CD4-positive, alpha-beta T cell treated with Interleukin-12 subunit alpha and Interleukin-12 subunit beta, for 1 hour (primary cell): ENCODE data around the gene FGD5.

Experiments used
- DNase-seq: peaks from one replicate; pipeline ENCODE4 v3.0.0-alpha.2; 2020

Gene FGD5

DNA sequence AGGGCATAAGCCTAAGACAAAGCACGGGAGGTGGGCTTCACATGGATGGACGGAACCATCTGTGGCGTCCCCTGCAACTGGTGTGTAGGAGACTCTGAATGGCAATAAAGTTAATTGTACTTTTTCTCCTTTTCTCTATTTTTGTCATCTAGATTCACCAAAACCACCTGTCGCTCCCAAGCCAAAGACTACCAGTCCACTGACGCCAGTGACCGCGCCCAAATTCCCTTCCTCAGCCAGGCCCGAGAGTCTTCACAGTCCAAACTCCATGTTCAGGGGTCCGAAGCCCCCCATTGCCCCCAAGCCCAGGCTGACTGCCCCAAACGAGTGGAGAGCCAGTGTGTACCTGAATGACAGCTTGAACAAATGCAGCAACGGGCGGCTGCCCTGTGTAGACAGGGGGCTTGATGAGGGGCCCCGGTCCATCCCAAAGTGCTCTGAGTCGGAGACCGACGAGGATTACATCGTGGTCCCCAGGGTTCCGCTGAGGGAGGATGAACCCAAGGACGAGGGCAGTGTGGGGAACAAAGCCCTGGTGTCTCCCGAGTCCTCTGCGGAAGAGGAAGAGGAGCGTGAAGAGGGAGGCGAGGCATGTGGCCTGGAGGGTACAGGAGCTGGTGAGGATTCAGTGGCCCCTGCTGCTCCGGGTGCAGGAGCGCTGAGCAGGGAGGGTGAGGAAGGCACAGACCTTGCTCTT is at the start of gene FGD5:
Gene FGD5 (plus strand): TSS at position 159 of the 697 bp plus-strand sequence. CDS start 110 bp downstream, at position 269.
- DNase-seq, result no peak

GRCh38 chr3:14769544-14770325 is 49.0 kb upstream of the FGD5 start:
- no peak for DNase-seq

GRCh38 chr3:14770591-14770990 is 48.2 kb upstream of the FGD5 start:
- no peak for DNase-seq

DNA sequence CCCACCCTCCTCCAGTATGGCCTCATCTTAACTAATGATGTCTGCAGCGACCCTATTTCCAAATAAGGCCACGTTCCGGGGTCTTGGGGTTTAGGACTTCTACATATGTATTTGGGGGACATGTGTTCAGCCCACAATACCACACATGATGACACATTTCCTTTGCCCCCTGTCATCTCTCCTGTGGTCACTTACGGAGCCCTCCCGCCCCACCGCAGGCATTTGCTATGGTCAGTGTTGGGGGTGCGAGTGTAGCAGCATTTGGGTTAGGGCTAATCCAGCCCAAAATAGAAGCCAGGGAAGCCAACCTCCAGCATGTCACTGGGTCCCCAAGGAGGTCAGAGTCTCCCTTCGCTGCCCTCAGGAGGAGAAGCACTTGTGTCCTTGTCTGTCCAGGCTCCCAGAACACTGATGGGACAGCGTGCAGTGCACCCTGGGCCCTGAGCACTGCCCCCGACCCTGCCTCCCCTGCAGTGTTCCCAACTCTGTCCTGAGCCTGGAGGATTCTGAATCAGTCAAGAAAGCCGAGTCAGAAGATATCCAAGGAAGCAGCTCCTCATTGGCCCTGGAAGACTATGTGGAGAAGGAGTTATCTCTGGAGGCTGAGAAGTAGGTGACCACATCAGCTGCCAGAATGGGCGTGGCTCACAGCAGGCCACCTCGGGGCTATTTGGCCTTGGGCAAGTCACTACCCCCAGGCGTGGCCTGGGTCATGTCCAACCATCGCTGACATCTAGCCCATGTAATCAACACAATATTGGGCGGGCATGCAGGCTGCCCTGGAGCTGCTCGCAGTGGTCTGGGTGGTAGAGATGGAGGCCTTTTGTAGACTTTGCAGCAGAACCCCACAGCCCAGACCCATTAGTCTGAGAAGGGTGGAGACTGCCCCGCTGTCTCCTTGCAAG is 46.9 kb upstream of the FGD5 start:
- DNase-seq, result no peak

DNA sequence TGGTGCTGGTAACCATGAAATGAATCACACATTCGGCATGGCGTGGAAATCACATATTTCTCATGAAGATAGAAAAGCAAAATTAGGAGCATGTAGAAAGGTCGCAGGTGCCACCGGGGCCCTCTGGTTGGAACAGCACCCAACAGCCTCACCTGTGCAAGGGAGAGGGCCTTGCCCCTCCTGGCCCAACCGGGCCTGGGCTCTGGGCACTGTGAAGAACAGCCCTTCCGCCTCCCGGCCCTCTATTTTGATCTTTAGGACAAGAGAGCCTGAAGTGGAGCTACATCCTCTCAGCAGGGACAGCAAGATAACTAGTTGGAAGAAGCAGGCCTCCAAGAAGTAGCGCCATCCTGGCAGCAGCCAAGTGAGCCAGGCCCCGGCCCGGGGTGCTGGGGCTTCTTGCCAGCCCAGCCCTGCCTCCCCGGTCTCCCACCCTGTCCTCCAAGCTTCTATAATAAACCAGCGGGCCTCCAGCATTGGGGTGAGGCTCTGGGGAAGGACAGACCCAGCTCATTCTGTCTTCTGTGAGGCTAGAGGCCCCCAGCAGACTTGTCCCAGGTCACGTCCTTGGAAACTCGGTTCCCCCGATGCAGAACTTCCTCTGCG is 46.1 kb upstream of the FGD5 start:
- DNase-seq, result no peak

DNA sequence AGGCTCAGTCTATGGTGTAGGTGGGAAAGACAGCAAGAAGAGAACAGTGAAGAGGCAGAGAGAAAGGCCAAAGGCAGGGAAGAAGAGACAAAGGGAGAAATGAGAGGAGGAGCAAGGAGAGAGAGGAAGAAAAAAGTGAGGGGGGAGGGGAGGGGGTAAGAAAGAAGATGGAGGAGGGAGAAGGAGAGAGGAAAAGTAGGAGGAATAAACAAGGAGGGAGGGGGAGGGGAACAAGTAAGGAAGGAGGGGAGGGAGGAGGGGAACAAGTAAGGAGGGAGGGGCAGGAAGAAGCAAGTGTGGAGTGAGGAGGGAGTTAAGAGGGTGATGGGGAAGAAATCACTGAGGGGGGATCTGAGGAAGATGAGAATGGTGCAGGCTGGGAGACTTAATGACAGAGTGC is 45.5 kb upstream of the FGD5 start:
- no peak for DNase-seq

- no peak for DNase-seq
These were observed 45.1 kb upstream of the FGD5 start for GRCh38 chr3:14773691-14774128.

GRCh38 chr3:14774431-14774830 is 44.3 kb upstream of the FGD5 start:
- no peak for DNase-seq

- DNase-seq, result no peak
These were observed 43.8 kb upstream of the FGD5 start for GRCh38 chr3:14775011-14775410.

DNA sequence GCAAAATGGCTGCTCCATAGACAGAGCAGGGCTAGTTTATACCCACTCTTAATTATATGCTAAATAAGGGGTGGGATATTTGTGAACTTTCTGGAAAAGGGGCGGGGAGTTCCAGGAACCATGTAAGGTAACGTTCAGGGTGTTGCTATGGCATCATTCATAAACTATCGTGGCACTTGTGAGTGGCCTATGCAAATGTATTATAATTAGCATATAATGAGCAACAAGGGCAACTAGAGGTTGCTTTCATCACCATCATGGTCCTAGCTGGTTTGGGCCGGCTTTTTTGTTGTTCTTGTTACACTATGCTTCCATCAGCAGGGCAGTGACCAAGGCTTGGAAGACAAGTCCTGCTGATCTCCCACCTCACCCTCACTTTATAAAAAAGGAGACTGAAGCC is 43.2 kb upstream of the FGD5 start:
- no peak for DNase-seq

DNA sequence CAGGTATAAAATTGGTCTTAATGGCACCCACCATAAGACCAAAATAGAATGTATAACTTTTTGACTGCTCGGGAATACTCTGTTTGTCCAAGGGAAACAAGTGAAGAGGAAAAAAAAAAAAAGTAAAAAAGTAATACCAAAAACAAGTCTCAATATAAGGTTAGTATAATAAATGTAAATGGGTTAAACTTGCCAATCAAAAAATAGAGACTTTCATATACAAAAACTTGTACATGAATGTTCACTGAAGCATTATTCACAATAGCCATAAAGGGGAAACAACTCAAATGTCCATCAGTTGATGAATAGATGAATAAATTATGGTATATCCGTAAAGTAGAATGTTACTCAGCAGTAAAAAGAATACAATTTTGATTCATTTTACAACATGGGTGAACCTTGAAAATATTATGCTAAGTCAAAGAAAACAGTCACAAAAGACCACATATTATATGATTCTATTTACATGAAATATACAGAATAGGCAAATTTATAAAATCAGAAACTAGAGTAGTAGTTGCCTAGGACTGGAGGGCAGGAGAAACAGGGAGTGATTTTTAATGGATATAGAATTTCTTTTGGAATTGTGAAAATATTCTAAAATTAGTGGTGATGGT is 39.6 kb upstream of the FGD5 start:
- no peak for DNase-seq

- peak; percentile 3 for DNase-seq
These were observed 37.7 kb upstream of the FGD5 start for GRCh38 chr3:14780927-14781507.

GRCh38 chr3:14783480-14784086 is 35.2 kb upstream of the FGD5 start:
- DNase-seq, result no peak

GRCh38 chr3:14784087-14784681 is 34.6 kb upstream of the FGD5 start:
- DNase-seq, result no peak

- DNase-seq, result no peak
These were observed 33.3 kb upstream of the FGD5 start for GRCh38 chr3:14785207-14786155.

DNA sequence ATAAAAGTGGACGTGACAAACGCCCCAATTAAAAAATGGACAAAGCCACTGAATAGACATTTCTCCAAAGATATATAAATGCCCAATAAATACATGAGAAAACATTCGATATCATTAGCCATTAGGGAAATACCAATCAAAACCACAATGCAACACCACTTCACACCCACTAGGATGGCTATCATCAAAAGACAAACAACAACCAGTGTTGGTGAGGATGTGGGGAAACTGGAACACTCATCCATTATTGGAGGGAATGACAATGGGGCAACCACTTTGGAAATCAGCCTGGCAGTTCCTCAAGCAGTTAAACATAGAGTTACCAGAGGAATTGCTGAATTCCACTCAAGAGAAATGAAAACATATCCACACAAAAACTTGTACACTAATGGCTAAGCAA is 32.4 kb upstream of the FGD5 start:
- DNase-seq, result no peak

- DNase-seq, result no peak
These were observed 31.1 kb upstream of the FGD5 start for GRCh38 chr3:14787630-14788029.

DNA sequence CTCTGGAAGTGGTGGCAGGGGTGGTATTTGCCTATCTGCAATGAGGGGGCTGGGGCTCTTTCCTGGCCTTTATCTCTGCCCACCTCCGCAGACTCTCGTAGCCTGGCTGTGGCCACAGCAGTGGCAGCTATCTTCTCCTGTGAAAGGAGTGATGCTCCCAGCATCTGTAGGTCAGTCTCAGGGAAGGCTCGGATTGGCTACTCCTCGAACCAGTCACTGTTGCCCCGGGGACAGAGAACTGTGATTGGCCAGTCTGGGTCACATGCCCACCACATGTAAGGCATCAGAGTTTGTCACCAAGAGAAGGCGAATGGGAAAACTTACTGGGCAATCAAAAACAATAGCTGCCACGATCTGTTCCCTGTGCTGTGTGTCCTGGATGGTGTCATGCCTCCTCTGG is 30.1 kb upstream of the FGD5 start:
- no peak for DNase-seq

DNA sequence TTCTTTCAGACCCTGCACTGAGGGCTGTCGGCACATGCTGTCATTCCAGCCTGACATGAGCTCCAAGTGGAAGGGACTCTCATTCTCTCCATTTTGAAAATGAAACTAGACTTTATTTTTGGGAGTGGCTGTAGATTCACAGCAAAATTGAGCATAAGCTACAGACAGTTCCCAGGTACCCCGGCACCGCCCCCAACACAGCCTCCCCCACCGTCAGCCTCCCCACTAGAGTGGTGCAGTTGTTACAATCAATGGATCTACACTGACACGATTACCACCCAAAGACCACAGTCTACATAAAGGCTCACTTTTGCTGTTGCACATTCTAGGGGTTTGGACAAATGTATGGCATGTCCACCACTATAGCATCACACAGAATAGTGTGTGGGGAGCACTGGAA is 29.5 kb upstream of the FGD5 start:
- no peak for DNase-seq
